HG02870 (cell line): Measurements from ENCODE around the gene OSTF1.
A peak's percentile ranks its signal among the peaks of the same experiment; 100 is the strongest.

Experiments
- ATAC-seq: cut with Tn5 transposase; IDR thresholded peaks from one replicate; pipeline ENCODE4 v1.9.1; 2021; ENCODE audit warnings: mild to moderate bottlenecking, moderate library complexity; ENCODE audit not compliant: unreplicated experiment

OSTF1 gene

DNA sequence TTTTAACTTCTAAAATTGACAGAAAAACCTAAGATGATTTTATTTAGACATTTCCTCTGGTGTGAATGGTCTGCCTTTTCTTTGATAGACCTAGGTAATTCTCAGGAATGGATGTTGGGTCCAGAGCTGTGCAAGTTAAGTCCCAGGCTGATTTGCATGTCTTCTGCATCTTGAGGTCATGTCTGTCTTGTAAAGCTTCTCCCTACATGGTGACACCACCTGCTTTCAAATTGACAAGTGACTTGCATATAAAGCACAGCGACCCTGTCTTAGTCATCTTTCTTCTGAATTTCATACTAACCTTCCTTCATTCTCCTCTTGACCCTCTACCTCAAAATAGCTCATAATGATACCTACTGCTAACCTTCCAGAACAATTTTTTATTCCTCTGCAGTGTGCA lies 29.2 kb downstream of the OSTF1 start:
- ATAC-seq: peak; percentile 37

DNA sequence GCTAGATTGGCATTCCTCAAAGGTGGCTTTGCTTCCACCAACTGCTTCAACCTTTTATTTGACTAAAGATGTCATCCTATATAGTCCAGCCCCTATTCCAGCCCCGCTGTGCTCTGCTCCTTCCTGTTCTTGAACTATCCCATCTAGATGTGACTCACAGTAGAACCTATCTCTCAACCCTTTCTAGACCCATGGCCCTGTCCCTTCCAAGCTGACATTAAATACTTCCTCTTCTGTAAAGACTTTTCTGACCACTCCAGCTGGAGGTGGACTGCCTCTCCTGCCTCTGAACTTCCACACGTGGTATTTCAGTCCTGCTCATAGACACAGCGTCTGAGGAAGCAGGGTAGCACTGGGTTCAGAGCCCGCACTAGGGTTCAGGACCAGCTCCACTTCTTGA lies 32.4 kb downstream of the OSTF1 start:
- no peak for ATAC-seq

DNA sequence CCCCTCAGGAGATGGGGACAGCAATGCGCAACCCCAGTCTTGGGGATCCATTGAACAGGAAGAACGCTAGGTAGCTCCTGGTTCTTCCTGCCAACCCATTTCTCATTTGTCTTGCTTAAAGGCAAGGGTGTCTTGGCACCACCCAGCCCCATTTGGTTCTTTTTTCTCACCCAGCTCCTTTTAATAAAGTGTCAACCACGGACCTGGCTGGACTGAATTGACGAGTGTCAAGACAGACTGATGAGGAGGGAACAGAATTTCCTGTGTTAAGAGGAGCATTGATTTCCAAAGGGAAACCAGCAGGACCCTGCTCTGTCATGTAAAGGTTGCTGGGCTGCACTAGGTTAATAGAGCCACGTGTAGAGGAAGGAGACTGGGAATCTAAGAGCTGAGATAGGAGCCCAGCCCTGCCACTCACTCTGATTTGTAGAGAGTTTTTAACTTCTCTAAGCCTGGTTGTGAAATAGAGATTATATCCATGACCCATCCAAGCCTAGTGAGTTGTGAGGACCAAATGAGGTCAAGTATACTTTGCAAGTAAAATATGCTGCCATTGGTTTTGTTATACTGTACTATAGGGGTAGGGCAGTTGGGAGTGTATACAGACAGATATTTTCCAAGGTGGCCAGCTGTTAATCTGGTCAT lies 33.7 kb downstream of the OSTF1 start:
- ATAC-seq: no peak

DNA sequence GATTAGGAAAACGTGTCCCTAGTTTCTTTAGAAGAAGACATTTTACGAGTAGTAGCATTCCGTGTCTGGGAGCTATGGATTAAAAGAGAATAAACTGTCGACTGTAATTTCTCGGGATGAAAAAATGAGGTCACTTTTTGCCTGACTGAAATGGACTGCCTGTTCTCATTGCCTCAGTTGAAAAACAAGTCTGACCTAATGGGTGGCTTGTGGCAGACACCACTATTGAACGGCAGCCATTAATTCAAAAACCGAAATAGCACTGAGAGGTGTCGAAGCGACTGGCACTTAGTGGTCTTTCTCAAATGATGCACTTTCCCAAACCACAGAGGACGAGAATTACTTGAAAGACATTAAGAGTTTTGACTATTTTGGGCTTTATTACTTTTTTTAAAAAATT lies 35.4 kb downstream of the OSTF1 start:
- no peak for ATAC-seq

DNA sequence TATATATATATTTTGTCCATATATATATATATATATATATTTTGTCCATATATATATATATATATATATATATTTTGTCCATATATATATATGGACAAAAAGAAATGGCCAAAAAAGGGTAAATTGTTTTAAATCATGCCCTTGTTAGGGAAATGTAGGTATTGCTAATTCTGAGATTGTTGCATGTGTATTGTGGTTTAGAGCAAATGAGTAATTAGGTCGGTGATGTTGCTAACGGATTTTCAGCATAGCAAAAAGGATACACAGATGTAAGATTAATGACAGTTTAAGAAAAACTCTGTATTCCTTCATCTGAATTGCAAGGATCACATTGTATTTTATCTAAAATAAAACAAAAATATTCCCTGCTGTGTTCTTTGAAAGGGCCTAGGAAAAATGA lies 40.2 kb downstream of the OSTF1 start:
- peak; percentile 65 for ATAC-seq

DNA sequence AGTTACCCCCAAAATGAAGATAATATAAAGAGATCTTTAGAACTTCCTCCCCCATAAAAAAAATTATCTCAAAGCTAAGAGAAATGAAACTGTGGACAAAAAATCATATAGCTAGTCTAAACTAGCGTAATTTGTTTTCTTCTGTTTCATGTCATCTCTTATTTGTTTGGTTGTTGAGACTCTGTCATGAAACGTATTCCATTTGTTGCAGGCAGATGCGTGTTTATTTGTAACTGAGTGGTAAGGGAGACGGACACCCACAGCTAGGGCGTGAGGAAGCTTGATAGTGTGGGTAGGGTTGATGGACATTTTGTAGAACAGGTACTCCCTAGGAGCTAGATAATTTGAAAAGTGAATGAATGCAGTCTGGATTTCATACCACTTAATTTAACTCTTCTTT lies 41.9 kb downstream of the OSTF1 start:
- ATAC-seq: no peak

DNA sequence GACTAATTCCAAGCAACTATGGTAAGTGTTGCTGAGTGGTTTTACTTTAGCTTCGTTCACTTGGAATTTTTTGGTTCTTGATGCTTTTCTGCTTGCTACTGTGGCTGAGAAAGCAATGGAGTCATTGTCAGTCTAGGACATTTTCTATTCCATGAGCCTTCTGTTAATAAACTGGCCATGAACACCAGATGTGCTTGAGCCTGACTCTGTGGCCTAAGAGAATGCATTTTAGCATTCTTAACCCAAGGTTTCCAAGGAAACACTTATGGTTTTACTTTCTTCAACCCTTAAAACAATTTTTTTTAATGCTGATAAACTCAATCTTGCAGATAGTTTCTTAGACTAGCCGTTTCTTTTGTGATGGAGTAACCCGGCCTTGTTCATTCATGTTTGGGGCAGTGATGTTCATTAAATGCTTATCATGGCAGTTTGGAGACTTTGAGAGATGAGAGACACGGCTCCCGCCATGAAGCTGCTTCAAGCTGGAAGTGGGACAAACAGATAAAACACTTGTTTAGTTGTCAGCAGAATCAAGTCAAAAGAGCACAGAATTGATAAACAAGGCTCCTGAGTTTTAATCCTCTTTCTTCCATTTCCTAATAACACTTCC lies 42.4 kb downstream of the OSTF1 start:
- ATAC-seq: no peak

DNA sequence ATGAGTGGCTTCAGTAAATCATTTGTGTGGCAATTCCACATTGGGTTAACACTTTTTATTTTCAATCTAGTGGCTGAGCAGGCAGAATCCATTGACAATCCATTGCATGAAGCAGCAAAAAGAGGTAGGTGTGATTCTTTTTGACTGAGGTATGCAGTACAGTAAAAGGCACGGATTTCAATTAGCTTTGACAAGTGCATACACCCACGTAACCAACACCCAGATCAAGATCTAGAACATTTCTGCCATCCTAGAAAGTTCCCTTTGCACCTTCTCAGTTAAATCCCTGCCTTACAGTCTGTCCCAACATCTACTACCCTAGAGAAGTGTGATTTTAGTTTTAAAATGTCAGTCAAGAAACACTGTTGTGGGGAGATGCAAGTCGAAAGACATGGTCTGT lies 43.4 kb downstream of the OSTF1 start:
- ATAC-seq: no peak

DNA sequence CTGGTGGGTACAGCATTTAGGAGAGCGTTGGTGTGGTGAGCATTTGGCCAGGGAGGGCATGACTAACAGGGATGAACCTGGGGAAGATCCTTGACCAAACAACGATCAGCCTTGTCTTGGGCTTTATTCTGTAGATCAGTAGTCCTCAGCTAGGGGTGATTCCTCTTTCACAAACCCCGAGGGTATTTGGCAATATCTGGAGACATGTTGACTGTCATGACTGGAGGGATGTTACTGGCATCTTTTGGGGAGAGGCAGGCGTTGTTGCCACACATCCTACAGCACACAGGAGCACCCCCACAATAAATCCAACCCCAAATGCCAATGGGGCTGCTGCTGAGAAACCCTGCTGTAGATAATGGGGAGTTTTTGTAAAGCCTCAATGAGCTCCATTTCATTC lies 43.9 kb downstream of the OSTF1 start:
- ATAC-seq: no peak

DNA sequence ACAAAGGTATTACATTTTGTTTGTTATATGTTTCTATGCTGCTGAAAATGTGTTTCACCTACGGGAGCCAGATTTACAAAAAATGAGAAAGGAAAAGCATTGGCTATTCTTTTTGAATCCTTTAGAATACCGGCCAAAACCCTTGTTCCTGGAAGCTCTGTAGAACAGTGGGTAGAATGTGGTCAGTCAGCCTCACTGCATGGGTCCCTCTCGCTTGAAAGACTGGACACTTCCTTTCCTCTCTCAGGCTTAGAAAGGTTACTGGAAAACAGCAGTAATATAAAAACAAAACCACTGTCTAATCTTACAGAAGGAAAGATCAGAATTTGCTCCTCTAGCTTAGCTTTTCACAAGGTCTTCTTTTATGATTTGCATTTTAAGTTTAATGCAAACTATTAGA lies 45.1 kb downstream of the OSTF1 start:
- no peak for ATAC-seq

DNA sequence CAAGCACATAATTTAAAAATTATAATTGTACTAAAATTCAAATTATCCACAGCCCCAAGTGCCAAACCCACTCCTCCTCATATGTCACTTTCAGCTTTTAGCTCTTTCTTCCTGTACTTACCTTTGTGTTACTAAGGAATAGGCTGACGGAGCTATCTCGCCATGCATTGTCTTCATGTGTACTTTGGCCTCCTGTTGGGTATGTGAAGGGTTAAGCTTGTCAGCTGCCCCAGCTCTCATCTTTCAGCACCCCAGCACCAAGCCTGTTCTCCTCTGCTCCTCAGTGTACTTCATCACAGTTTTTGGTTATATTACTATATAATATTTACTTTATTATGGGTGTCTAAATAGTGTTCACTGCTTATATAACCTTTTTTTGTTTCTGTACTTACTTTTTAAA lies 46.2 kb downstream of the OSTF1 start:
- ATAC-seq: no peak

DNA sequence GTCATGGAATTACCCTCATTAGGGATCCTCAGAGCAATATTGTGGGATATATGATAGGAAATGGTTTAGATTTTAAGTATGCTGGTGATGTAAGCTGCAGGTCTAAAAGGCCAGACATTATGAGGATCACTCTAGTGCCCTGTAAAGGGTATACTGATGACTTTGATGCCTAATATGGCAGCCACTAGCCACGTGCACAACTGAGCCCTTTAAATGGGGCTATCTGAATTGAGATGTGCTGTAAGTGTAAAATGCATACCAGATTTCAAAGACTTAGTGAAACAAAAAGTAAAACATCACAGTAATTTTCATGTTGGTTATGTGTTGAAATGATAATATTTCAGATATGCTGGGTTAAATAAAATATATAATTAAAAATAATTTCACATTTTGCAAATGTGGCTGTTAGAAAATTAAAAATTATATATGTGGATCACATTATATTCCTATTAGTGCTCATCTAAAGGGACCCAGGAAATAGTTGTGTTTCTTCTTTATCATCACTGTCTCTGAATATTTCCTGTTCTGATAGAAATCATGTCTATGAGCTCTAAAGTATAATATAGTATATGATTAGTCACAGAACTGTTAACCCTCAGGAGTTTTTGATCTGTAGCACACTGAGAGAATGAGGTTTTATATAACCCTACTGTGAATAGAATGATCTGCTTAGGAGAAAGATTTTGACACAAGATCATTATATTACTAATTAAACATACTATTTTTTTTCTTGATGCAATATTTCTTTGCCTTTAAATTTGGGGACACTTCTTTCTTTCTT lies 50.1 kb downstream of the OSTF1 start:
- ATAC-seq: no peak

DNA sequence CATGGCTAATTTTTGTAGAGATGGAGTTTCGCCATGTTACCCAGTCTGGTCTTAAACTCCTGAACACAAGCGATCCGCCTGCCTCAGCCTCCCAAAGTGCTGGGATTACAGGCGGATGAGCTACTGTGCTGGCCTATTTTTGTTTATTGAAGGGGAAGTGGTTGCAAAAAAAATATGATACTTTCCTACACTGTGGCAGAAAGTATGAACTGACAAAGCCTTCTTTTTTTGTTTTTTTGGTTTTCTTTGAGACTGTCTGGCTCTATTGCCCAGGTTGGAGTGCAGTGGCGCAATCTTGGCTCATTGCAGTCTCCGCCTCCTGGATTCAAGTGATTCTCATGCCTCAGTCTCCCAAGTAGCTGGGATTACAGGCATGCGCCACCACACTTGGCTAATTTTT lies 50.9 kb downstream of the OSTF1 start:
- ATAC-seq: no peak

DNA sequence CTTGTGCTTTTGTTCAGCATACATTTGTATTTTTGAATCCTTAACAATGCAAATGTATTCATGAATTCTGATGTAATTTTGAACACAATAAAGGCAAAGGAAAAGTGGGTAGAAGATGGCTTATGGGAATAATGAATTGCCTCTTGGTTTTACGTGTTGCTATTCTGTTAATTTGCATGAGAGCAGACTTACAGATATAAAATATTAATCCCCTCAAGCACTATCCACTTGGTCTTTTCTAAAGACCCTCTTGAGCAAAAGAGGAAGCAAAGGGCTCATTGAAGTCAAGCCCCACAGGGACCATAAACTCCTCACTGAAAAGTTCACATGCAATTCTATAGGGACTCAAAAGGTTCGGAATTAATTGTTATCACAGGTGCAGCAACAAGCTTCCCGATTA lies 51.9 kb downstream of the OSTF1 start:
- no peak for ATAC-seq

DNA sequence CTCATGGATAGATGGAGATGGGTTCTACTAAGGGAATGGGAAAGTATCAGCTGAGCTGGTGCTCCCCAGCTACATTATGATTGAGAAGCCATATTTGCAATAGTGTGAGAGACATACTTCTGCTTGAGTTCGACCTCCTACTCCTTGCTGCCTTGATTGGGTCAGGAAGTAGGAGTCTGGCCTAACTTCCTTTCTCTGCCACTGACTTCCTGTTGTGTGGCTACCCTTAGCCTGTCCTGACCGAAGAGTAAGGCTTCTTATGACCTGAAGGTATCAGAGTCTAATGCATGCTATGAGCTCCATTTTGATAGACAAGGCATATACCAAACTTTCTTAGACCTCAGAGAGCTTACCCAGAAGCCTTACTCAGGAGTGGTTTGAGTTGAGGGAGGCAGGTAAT lies 53.9 kb downstream of the OSTF1 start:
- ATAC-seq: no peak

DNA sequence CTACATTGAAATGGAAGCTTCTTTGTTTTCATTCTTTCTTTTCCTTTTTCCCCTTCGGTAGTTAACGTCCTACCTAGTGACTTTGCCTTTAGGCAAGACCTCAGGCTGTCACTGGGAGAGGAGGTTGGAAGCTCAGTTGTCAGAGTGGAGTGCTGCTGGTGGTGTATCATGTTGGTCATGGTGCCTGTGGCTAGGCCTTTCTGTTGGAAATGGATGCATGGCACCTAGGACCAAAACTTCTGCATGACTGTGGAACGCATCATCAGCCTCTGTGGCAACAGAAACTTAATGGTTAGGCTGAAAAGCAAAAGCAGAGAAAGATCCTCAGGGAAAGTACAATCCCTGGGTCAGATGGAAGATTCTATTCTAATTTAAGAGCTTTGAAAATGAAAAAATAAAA lies 57.9 kb downstream of the OSTF1 start:
- ATAC-seq: no peak

DNA sequence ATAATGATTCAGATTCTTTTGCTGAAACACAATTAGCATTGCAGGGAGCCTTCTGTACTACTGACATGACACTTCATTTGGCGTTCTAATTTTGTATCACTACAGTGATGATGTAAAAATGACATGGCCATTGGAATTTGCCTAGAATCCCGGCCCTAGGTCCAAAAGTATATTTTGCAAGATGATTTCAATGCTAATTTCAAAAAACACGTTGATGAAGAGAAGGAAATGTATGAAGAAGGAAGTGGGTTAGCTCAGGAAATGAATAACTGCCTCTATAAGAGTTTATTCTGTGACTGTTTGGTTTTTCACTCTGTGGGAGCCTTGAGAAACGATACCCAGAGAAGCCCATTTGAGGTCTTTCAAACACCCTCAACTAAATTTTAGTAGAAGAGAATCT lies 59.3 kb downstream of the OSTF1 start:
- peak; percentile 52 for ATAC-seq

DNA sequence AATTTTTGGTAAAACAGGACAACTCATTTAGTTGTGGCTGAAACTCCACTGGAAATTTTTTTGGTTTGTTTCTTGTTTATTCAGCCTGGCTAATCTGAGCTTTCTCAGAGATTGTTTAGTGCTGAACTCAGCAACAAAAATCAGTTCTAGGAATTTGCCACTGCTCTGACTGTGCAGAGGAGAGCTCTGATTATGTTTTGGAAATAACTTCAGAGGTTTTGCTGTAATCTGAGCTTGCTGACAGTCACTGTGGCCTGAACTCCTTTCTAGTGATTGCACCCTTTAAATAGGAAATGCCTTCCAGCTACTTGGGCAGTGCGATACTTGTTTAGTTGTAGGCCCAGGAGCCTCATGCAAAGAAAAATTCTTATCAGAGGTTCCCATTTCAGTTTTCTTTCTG lies 60.2 kb downstream of the OSTF1 start:
- ATAC-seq: no peak

DNA sequence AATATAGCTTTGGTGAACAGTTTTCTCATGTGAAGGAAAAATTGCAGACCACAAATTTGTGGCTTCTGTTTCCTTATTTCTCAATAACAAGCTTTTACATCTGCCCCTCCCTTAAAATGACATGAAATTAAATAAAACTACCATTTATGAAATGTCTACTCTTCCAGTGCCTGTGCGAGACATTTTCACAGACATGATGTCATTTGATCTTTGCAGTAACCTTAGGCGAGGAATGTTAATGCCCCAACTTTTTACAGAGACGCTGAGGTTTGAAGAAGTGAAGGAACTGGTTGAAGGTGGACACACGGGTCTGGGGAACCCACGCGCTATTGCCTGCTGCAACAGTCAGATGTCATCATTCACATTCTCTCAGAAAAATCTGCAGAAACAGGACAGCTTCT lies 61.5 kb downstream of the OSTF1 start:
- no peak for ATAC-seq

DNA sequence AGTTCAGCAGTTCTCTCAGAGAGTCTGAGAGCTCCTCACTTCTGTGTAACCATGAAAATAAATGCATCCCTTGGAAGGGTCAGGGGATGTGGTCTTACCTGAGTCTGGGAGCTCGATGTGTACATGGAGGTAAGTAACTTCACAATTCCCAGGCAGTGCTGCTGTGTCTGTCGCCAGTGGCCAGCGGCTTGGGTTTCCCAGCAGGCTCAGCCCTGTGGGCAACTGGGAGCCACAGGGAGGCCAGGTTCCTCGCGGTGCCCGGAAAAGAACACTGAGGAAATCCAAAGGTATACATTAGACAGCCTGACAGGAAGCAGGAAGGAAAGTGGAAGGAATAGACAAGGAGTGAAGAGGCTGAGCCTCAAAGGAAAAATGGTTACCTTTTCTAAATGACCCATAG lies 62.2 kb downstream of the OSTF1 start:
- no peak for ATAC-seq

DNA sequence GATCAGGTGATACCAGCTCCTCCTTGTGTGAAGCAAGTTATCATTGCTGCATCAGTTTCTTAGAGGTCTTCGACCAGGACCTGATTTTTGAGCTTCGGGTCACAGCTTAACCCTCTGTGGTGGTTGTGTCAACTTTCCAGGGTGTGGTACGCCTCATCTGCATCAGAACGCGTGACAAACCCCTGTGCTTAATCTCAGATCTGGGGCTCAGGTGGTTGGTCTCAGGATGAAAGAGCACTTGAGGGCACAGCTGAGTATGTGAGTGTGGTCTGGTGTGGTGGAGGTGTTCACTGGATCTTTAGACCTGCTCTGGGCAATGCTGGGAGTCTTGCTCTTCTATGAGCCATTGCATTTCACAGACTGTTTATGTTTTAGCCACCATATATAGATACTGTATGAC lies 64.1 kb downstream of the OSTF1 start:
- ATAC-seq: no peak

DNA sequence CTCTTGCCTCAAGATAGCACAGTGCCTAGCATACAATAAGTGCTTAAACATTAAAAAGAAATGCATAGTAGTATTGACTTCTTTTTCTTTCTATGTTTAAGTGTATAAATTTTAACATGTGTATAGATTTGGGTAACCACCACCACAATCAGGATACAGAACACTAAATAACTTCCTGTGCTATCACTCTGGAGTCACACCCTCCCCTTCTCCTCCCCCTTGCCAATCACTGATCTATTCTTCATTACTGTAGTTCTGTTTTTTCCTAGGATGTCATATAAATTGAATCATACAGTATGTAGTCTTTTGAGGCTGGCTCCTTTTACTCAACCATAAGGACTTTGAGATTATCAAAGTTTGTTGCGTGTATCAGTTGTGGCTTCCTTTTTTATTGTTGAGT lies 68.5 kb downstream of the OSTF1 start:
- ATAC-seq: no peak
